ENCODE data around the gene CCDC152. TPM values are rescaled to one million over a fixed set of nuclear protein-coding genes. Genes with fewer than 3 reads are reported as not detected.

Gene CCDC152
- total and polyA plus RNA-seq, 2 experiments from 2014 or later, result 2.8 to 6.4 TPM

GRCh38 chr5:42826757-42827515 lies 70.3 kb downstream of the CCDC152 start:
- Histone ChIP-seq H3F3A (ENCODE audit: insufficient read depth) (no peaks in the 10 kb centered on the region), H4K20me1 (ENCODE audit: insufficient read depth) (no peaks in the 10 kb centered on the region), H3K79me2 (ENCODE audit: insufficient read depth) (no peaks in the 10 kb centered on the region), H3K36me3 (ENCODE audit: low read depth) (no peaks in the 10 kb centered on the region), H3K27me3 (replicated peaks; ENCODE audit: insufficient read depth) (no peaks in the 10 kb centered on the region; the same call in 1 of the 2 replicates), H2AFZ (no peak overlapping the region), H3K9ac (no peak overlapping the region), H3K4me1 (ENCODE audit: insufficient read depth) (no peaks in the 10 kb centered on the region), H3K9me3 (ENCODE audit: low read depth) (no peaks in the 10 kb centered on the region), H3K4me2 (ENCODE audit: unreplicated experiment) (no peak overlapping the region), H3K9me2 (ENCODE audit: insufficient read depth) (no peaks in the 10 kb centered on the region), H3K27ac (no peak overlapping the region), H3K4me3 (no peak overlapping the region)
- TF ChIP-seq EZH2phosphoT487 (IDR thresholded peaks at IDR 0.05; ENCODE audit: insufficient read depth, low read depth) (no peak), EZH2 (IDR thresholded peaks at IDR 0.05; ENCODE audit: insufficient read depth, poor library complexity, severe bottlenecking) (no peak)
- DNase-seq, result no peak
- 11 to 16% methylated on average over 2 of the region's 2 CpGs for WGBS, 2 experiments (ENCODE audit: low coverage in 1 of 2, low lambda C conversion rate in 2 of 2, missing lambda C conversion rate in 2 of 2)
- in situ Hi-C loops (cut with MboI), result no loop called here

GRCh38 chr5:42828671-42829070 lies 72.1 kb downstream of the CCDC152 start:
- H3K4me2 ChIP-seq (ENCODE audit: unreplicated experiment), result no peak overlapping the region
- H3K4me3 ChIP-seq, result no peak overlapping the region
- no peaks in the 10 kb centered on the region for H3K9me3 ChIP-seq (ENCODE audit: low read depth)
- no peaks in the 10 kb centered on the region for H3K79me2 ChIP-seq (ENCODE audit: insufficient read depth)
- WGBS, 2 experiments (ENCODE audit: low coverage in 1 of 2, low lambda C conversion rate in 2 of 2, missing lambda C conversion rate in 2 of 2), result 43 to 46% methylated on average over 2 of the region's 2 CpGs
- no peaks in the 10 kb centered on the region for H3K36me3 ChIP-seq (ENCODE audit: low read depth)
- H3K27ac ChIP-seq, result no peak overlapping the region
- no peak overlapping the region for H3K9ac ChIP-seq
- H3K27me3 ChIP-seq (replicated peaks; ENCODE audit: insufficient read depth), result no peaks in the 10 kb centered on the region; the same call in 1 of the 2 replicates
- TF ChIP-seq EZH2 (IDR thresholded peaks at IDR 0.05; ENCODE audit: insufficient read depth, poor library complexity, severe bottlenecking) (no peak), EZH2phosphoT487 (IDR thresholded peaks at IDR 0.05; ENCODE audit: insufficient read depth, low read depth) (no peak)
- H4K20me1 ChIP-seq (ENCODE audit: insufficient read depth), result no peaks in the 10 kb centered on the region
- H3F3A ChIP-seq (ENCODE audit: insufficient read depth), result no peaks in the 10 kb centered on the region
- DNase-seq, result no peak
- no peak overlapping the region for H2AFZ ChIP-seq
- H3K4me1 ChIP-seq (ENCODE audit: insufficient read depth), result no peaks in the 10 kb centered on the region
- no peaks in the 10 kb centered on the region for H3K9me2 ChIP-seq (ENCODE audit: insufficient read depth)
- in situ Hi-C loops (cut with MboI), result no loop called here

DNA sequence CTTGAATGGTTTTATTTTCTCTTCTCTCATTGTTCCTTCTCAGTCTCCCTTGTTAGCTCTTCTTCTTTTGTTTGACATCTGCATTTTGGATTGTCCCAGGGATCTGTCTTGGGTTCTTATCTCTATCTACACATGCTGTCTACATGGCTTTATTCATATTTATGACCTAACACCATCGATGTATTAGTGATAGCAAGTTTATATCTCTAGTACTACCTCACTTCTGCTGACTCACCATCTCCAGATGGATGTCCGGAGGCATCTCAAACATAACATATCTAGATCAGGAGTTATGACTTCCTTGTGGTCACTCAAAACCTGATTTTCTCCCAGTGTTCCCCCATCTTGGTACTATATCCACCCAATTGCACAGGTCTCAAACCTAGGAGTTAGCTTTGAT lies 74.3 kb downstream of the CCDC152 start:
- H3K4me2 ChIP-seq (ENCODE audit: unreplicated experiment), result no peak overlapping the region
- H3K9me3 ChIP-seq (ENCODE audit: low read depth), result no peaks in the 10 kb centered on the region
- in situ Hi-C loops (cut with MboI), result no loop called here
- no peak for TF ChIP-seq EZH2phosphoT487 (IDR thresholded peaks at IDR 0.05; ENCODE audit: insufficient read depth, low read depth)
- TF ChIP-seq EZH2 (IDR thresholded peaks at IDR 0.05; ENCODE audit: insufficient read depth, poor library complexity, severe bottlenecking), result no peak
- no peaks in the 10 kb centered on the region for H3K4me1 ChIP-seq (ENCODE audit: insufficient read depth)
- H3K27ac ChIP-seq, result no peak overlapping the region
- no peak overlapping the region for H3K9ac ChIP-seq
- DNase-seq, result no peak
- no peak overlapping the region for H3K4me3 ChIP-seq
- no peak overlapping the region for H2AFZ ChIP-seq
- WGBS, 2 experiments (ENCODE audit: low coverage in 1 of 2, low lambda C conversion rate in 2 of 2, missing lambda C conversion rate in 2 of 2), result 47 to 51% methylated on average over 2 of the region's 2 CpGs
- no peaks in the 10 kb centered on the region for H3F3A ChIP-seq (ENCODE audit: insufficient read depth)
- H3K9me2 ChIP-seq (ENCODE audit: insufficient read depth), result no peaks in the 10 kb centered on the region
- H3K36me3 ChIP-seq (ENCODE audit: low read depth), result no peaks in the 10 kb centered on the region
- H4K20me1 ChIP-seq (ENCODE audit: insufficient read depth), result no peaks in the 10 kb centered on the region
- H3K27me3 ChIP-seq (replicated peaks; ENCODE audit: insufficient read depth), result no peaks in the 10 kb centered on the region; the same call in 1 of the 2 replicates
- no peaks in the 10 kb centered on the region for H3K79me2 ChIP-seq (ENCODE audit: insufficient read depth)

DNA sequence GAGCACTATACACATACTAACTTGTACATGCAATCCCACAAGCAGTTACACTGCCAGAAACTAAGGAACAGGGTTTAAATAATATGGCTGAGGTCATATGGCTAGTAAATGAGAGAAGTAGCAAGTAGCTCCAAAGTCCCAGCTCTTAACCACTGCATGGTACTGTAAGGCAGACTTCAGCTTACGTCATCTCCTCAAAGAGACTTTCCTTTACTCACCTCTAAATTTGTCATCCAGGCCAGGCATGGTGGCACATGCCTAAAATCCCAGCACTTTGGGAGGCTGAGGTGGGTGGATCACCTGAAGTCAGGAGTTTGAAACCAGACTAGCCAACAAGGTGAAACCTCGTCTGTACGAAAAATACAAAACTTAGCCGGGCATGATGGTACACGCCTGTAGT lies 75.4 kb downstream of the CCDC152 start:
- no peak for DNase-seq
- Histone ChIP-seq H3K4me1 (ENCODE audit: insufficient read depth) (no peaks in the 10 kb centered on the region), H3K27me3 (replicated peaks; ENCODE audit: insufficient read depth) (no peaks in the 10 kb centered on the region; the same call in 1 of the 2 replicates), H3K9ac (no peak overlapping the region), H4K20me1 (ENCODE audit: insufficient read depth) (no peaks in the 10 kb centered on the region), H3K36me3 (ENCODE audit: low read depth) (no peaks in the 10 kb centered on the region), H3F3A (ENCODE audit: insufficient read depth) (no peaks in the 10 kb centered on the region), H2AFZ (no peak overlapping the region), H3K9me2 (ENCODE audit: insufficient read depth) (no peaks in the 10 kb centered on the region), H3K4me3 (no peak overlapping the region), H3K27ac (no peak overlapping the region), H3K9me3 (ENCODE audit: low read depth) (no peaks in the 10 kb centered on the region), H3K79me2 (ENCODE audit: insufficient read depth) (no peaks in the 10 kb centered on the region), H3K4me2 (ENCODE audit: unreplicated experiment) (no peak overlapping the region)
- in situ Hi-C loops (cut with MboI), result no loop called here
- TF ChIP-seq EZH2 (IDR thresholded peaks at IDR 0.05; ENCODE audit: insufficient read depth, poor library complexity, severe bottlenecking) (no peak), EZH2phosphoT487 (IDR thresholded peaks at IDR 0.05; ENCODE audit: insufficient read depth, low read depth) (no peak)
- 79 to 80% methylated on average over 5 of the region's 5 CpGs for WGBS, 2 experiments (ENCODE audit: low coverage in 1 of 2, low lambda C conversion rate in 2 of 2, missing lambda C conversion rate in 2 of 2)

Measured in GM23248 (cell line).